Activated CD4-positive, alpha-beta memory T cell treated with anti-CD3 and anti-CD28 coated beads for 36 hours (primary cell): ENCODE results near the gene IL10. TPM values are rescaled to one million over a fixed set of nuclear protein-coding genes. Genes with fewer than 3 reads are reported as not detected.

Source experiments
- CTCF ChIA-PET: fragments of 350-600 bp; sonication (Branson Sonifier 250); formaldehyde crosslinking; loops from one replicate; lab custom pipeline; 2021; ENCODE audit warnings: antibody characterized with exemption, inconsistent platforms; lab: Charles Lee
- POLR2A ChIA-PET: fragments of 350-600 bp; sonication (Branson Sonifier 250); formaldehyde crosslinking; loops from one replicate; lab custom pipeline; 2021; ENCODE audit warnings: antibody characterized with exemption; lab: Charles Lee
- DNase-seq: peaks from one replicate; pipeline ENCODE4 v3.0.0-alpha.2; 2020
- H3K27ac Mint-ChIP-seq: one replicate; pipeline ENCODE4 v1.8.0; 2021; ENCODE audit warnings: mixed read lengths
- H3K27me3 Mint-ChIP-seq: one replicate; pipeline ENCODE4 v1.8.0; 2021; ENCODE audit warnings: mixed read lengths
- H3K36me3 Mint-ChIP-seq: one replicate; pipeline ENCODE4 v1.8.0; 2021; ENCODE audit warnings: mixed read lengths
- H3K4me1 Mint-ChIP-seq: one replicate; pipeline ENCODE4 v1.8.0; 2021; ENCODE audit warnings: low read depth, mixed read lengths
- H3K4me3 Mint-ChIP-seq: one replicate; pipeline ENCODE4 v1.8.0; 2021; ENCODE audit warnings: mild to moderate bottlenecking, mixed read lengths
- H3K9me3 Mint-ChIP-seq: one replicate; pipeline ENCODE4 v1.8.0; 2021; ENCODE audit warnings: mixed read lengths
- intact Hi-C: fragments of 100-400 bp; cut with micrococcal nuclease; formaldehyde crosslinking; loops from one replicate; pipeline ENCODE4 v1.15.1; 2023
- total RNA-seq, 2 experiments: library from RNA; stranded (reverse); gene quantifications; one replicate each; pipeline ENCODE4 v1.2.3, GENCODE V29; 2021

IL10 gene
- total RNA-seq, 2 experiments from 2014 or later = 17.3 to 18.5 TPM

- Mint-ChIP-seq H3K27me3 (no peaks in the 10 kb centered on the region), H3K36me3 (peaks cover 2% of the 10 kb centered on the region), H3K4me3 (no peak overlapping the region), H3K4me1 (peaks cover 50% of the 10 kb centered on the region), H3K27ac (peak overlapping the region; percentile 33), H3K9me3 (no peaks in the 10 kb centered on the region)
- ChIA-PET CTCF (interaction anchor here (0.6 to 7.7 kb wide), 41 partner anchors 8 to 256 kb away, joined by 3 to 137 read pairs (median 6); partner anchors contain the start of genes DYRK3, FCMR and IL20), POLR2A (no interaction called here)
- intact Hi-C loops = loop anchor here (5.0 kb wide), 2 partner anchors 142 to 257 kb away; partner anchors contain the start of gene IL20
- DNase-seq = peak; percentile 77
Measured at GRCh38 chr1:206725109-206725963, 47.0 kb downstream of the IL10 start.

GRCh38 chr1:206723805-206724472 lies 48.4 kb downstream of the IL10 start:
- no peaks in the 10 kb centered on the region for H3K36me3 Mint-ChIP-seq
- H3K9me3 Mint-ChIP-seq = no peaks in the 10 kb centered on the region
- DNase-seq = no peak
- intact Hi-C loops = no loop called here
- no peak overlapping the region for H3K4me3 Mint-ChIP-seq
- peaks cover 61% of the 10 kb centered on the region for H3K4me1 Mint-ChIP-seq
- no peaks in the 10 kb centered on the region for H3K27me3 Mint-ChIP-seq
- ChIA-PET POLR2A (no interaction called here), CTCF (interaction anchor here (0.6 to 7.7 kb wide), 16 partner anchors 8 to 257 kb away, joined by 3 to 137 read pairs (median 10); no protein-coding TSS in a partner anchor)
- H3K27ac Mint-ChIP-seq = no peak overlapping the region

- no peak overlapping the region for H3K4me3 Mint-ChIP-seq
Measured at GRCh38 chr1:206723462-206723804, 48.9 kb downstream of the IL10 start.

GRCh38 chr1:206722751-206723461 lies 49.4 kb downstream of the IL10 start:
- H3K9me3 Mint-ChIP-seq = no peaks in the 10 kb centered on the region
- H3K27me3 Mint-ChIP-seq = no peaks in the 10 kb centered on the region
- no peak overlapping the region for H3K27ac Mint-ChIP-seq
- no peak for DNase-seq
- intact Hi-C loops = no loop called here
- peaks cover 63% of the 10 kb centered on the region for H3K4me1 Mint-ChIP-seq
- H3K4me3 Mint-ChIP-seq = no peak overlapping the region
- POLR2A ChIA-PET = no interaction called here
- no peaks in the 10 kb centered on the region for H3K36me3 Mint-ChIP-seq
- CTCF ChIA-PET = interaction anchor here (0.6 to 7.7 kb wide), 7 partner anchors 8 to 193 kb away, joined by 3 to 125 read pairs (median 4); no protein-coding TSS in a partner anchor

More at GRCh38 chr1:206723462-206723804, 48.9 kb downstream of the IL10 start:
- H3K9me3 Mint-ChIP-seq = no peaks in the 10 kb centered on the region
- intact Hi-C loops = no loop called here
- no peaks in the 10 kb centered on the region for H3K36me3 Mint-ChIP-seq
- no peak for DNase-seq
- peaks cover 65% of the 10 kb centered on the region for H3K4me1 Mint-ChIP-seq
- ChIA-PET POLR2A (no interaction called here), CTCF (interaction anchor here (0.6 to 7.7 kb wide), 6 partner anchors 9 to 192 kb away, joined by 3 to 125 read pairs (median 4); no protein-coding TSS in a partner anchor)
- no peaks in the 10 kb centered on the region for H3K27me3 Mint-ChIP-seq
- H3K27ac Mint-ChIP-seq = no peak overlapping the region

GRCh38 chr1:206721454-206721853 lies 50.8 kb downstream of the IL10 start:
- Mint-ChIP-seq H3K4me3 (no peak overlapping the region), H3K4me1 (peaks cover 68% of the 10 kb centered on the region), H3K27me3 (no peaks in the 10 kb centered on the region), H3K27ac (no peak overlapping the region), H3K9me3 (no peaks in the 10 kb centered on the region), H3K36me3 (no peaks in the 10 kb centered on the region)
- intact Hi-C loops = no loop called here
- POLR2A ChIA-PET = no interaction called here
- no peak for DNase-seq
- CTCF ChIA-PET = interaction anchor here (0.6 to 7.7 kb wide), 3 partner anchors 58 to 283 kb away, joined by 3 to 125 read pairs (median 3); no protein-coding TSS in a partner anchor

- Mint-ChIP-seq H3K36me3 (no peaks in the 10 kb centered on the region), H3K4me1 (peaks cover 69% of the 10 kb centered on the region), H3K9me3 (no peaks in the 10 kb centered on the region), H3K4me3 (no peak overlapping the region), H3K27ac (no peak overlapping the region), H3K27me3 (no peaks in the 10 kb centered on the region)
- no peak for DNase-seq
- ChIA-PET CTCF (interaction anchor here (0.8 to 2.0 kb wide), 6 partner anchors 15 to 200 kb away, joined by 3 to 6 read pairs (median 4); no protein-coding TSS in a partner anchor), POLR2A (interaction anchor here (0.9 kb wide), 1 partner anchor 8 kb away, joined by 3 read pairs; no protein-coding TSS in a partner anchor)
- intact Hi-C loops = loop anchor here (5.0 kb wide), 1 partner anchor 37 kb away; the partner anchor contains the start of gene MAPKAPK2
Measured at GRCh38 chr1:206719169-206719839, 53.0 kb downstream of the IL10 start.

- Mint-ChIP-seq H3K4me3 (no peak overlapping the region), H3K27ac (peak overlapping the region; percentile 61), H3K27me3 (no peaks in the 10 kb centered on the region), H3K4me1 (peaks cover 78% of the 10 kb centered on the region), H3K36me3 (no peaks in the 10 kb centered on the region), H3K9me3 (no peaks in the 10 kb centered on the region)
- intact Hi-C loops = loop anchor here (5.0 kb wide), 1 partner anchor 35 kb away; the partner anchor contains the start of gene MAPKAPK2
- ChIA-PET CTCF (interaction anchor here (1.4 to 3.3 kb wide), 4 partner anchors 54 to 195 kb away, joined by 4 to 13 read pairs (median 6); no protein-coding TSS in a partner anchor), POLR2A (no interaction called here)
- DNase-seq = no peak
Measured at GRCh38 chr1:206717674-206717989, 54.7 kb downstream of the IL10 start.

Other genes starting within 250 kb of the IL10 start
- 10 to 100 TPM; 84.6 to 87.5 TPM for gene EIF2D, start 160.0 kb downstream of the IL10 start, total RNA-seq
- gene DYRK3, start 137.0 kb downstream of the IL10 start, total RNA-seq = 10 to 100 TPM; 10.1 to 11.4 TPM
- gene MAPKAPK2, start 87.6 kb downstream of the IL10 start, total RNA-seq = 10 to 100 TPM; 96.9 to 97.4 TPM
- under 1 TPM in 1 of 2 experiments, not detected in 1; 0.21 TPM for gene IL19, start 1.7 kb downstream of the IL10 start, total RNA-seq
- not detected for gene IL20, start 93.1 kb upstream of the IL10 start, total RNA-seq
- 10 to 100 TPM in 1 of 2 experiments, 1 to 10 TPM in 1; 9.8 to 10.0 TPM for gene IL24, start 124.9 kb upstream of the IL10 start, total RNA-seq
- gene FCMR, start 149.4 kb upstream of the IL10 start, total RNA-seq = 10 to 100 TPM; 65.7 to 73.0 TPM
- gene PIGR, start 174.0 kb upstream of the IL10 start, total RNA-seq = under 1 TPM; 0.10 TPM
- gene FCAMR, start 198.0 kb upstream of the IL10 start, total RNA-seq = not detected